SK-N-DZ (cell line): Measurements from ENCODE around the gene NLRX1.
"Not testable (repeated sequence)": the region's sequence is repeated elsewhere in the genome, so short reads cannot be mapped to it uniquely, and the experiment has no call there.

Experiments used
- DNase-seq: peaks from one replicate; pipeline ENCODE4 v3.0.0-alpha.2; 2015; ENCODE audit warnings: low spot score

The NLRX1 gene

GRCh38 chr11:119184399-119184798 lies 15.9 kb downstream of the NLRX1 start:
- not testable (repeated sequence) for DNase-seq

- no peak for DNase-seq
These were observed 17.6 kb downstream of the NLRX1 start for GRCh38 chr11:119185981-119186634.

- no peak for DNase-seq
These were observed 18.8 kb downstream of the NLRX1 start for GRCh38 chr11:119187123-119187892.

- DNase-seq, result no peak
These were observed 19.5 kb downstream of the NLRX1 start for GRCh38 chr11:119188067-119188466.

- DNase-seq, result no peak
These were observed 20.4 kb downstream of the NLRX1 start for GRCh38 chr11:119188887-119189286.

- DNase-seq, result no peak
These were observed 20.9 kb downstream of the NLRX1 start for GRCh38 chr11:119189393-119189792.

- DNase-seq, result no peak
These were observed 22.0 kb downstream of the NLRX1 start for GRCh38 chr11:119190531-119190930.

- not testable (repeated sequence) for DNase-seq
These were observed 22.7 kb downstream of the NLRX1 start for GRCh38 chr11:119191265-119191664.

- DNase-seq, result no peak
These were observed 23.6 kb downstream of the NLRX1 start for GRCh38 chr11:119192111-119192510.

- DNase-seq, result no peak
These were observed 24.5 kb downstream of the NLRX1 start for GRCh38 chr11:119193001-119193400.

GRCh38 chr11:119193626-119194025 lies 25.1 kb downstream of the NLRX1 start:
- DNase-seq, result no peak

- DNase-seq, result no peak
These were observed 26.4 kb downstream of the NLRX1 start for GRCh38 chr11:119194811-119195440.

- peak; percentile 22 for DNase-seq
These were observed 27.2 kb downstream of the NLRX1 start for GRCh38 chr11:119195680-119196079.

- DNase-seq, result peak; percentile 67
These were observed 28.4 kb downstream of the NLRX1 start for GRCh38 chr11:119196833-119197483.

- DNase-seq, result no peak
These were observed 30.4 kb downstream of the NLRX1 start for GRCh38 chr11:119198925-119199324.

GRCh38 chr11:119201236-119201635 lies 32.7 kb downstream of the NLRX1 start:
- not testable (repeated sequence) for DNase-seq

GRCh38 chr11:119202554-119202953 lies 34.0 kb downstream of the NLRX1 start:
- no peak for DNase-seq

- no peak for DNase-seq
These were observed 35.5 kb downstream of the NLRX1 start for GRCh38 chr11:119204066-119204465.

GRCh38 chr11:119205080-119205479 lies 36.6 kb downstream of the NLRX1 start:
- DNase-seq, result no peak

- DNase-seq, result peak; percentile 81
These were observed 37.3 kb downstream of the NLRX1 start, which contains the start of gene CBL for GRCh38 chr11:119205574-119206510. CBL (plus strand) TSS chr11:119206339; CDS start chr11:119206418, 79 bp downstream.
